AG04449 (cell line): ENCODE results near the gene ADAMTS17.

Experiments
- CTCF ChIA-PET: fragments of 350-600 bp; formaldehyde crosslinking; extraction: SDS; loops from one replicate; lab custom pipeline; 2021; ENCODE audit warnings: antibody characterized with exemption; lab: Yijun Ruan, JAX
- POLR2A ChIA-PET: fragments of 400-600, 350-600 bp; formaldehyde crosslinking; extraction: SDS; loops from one replicate; lab custom pipeline; 2020; ENCODE audit warnings: antibody characterized with exemption, inconsistent platforms; lab: Yijun Ruan, JAX
- DNase-seq: peaks from one replicate; pipeline ENCODE4 v3.0.0-alpha.2; 2010; ENCODE audit warnings: low read depth, low spot score
- H3K4me3 ChIP-seq: 2 replicates; pipeline ENCODE4 v1.5.1; 2011; ENCODE audit warnings: low read depth, mild to moderate bottlenecking, control low read depth, low read length
- CTCF ChIP-seq: IDR thresholded peaks from one replicate; pipeline ENCODE4 v1.5.1; 2011; ENCODE audit warnings: mild to moderate bottlenecking, moderate library complexity, low read length, control low read depth, inconsistent platforms; ENCODE audit not compliant: insufficient read depth; ENCODE audit errors: missing control alignments

ADAMTS17 gene

GRCh38 chr15:100349696-100350433 lies 8.1 kb upstream of the ADAMTS17 start:
- ChIA-PET CTCF (interaction anchor here (1.5 to 2.3 kb wide), 2 partner anchors 10 to 223 kb away, joined by 6 to 9 read pairs; no protein-coding TSS in a partner anchor), POLR2A (no interaction called here)
- H3K4me3 ChIP-seq, result peak overlapping the region; percentile 56
- no peak for DNase-seq
- peak; percentile 75 for TF ChIP-seq CTCF

GRCh38 chr15:100349321-100349695 lies 7.5 kb upstream of the ADAMTS17 start:
- H3K4me3 ChIP-seq, result no peak overlapping the region
- no peak for TF ChIP-seq CTCF
- no peak for DNase-seq
- ChIA-PET POLR2A (no interaction called here), CTCF (interaction anchor here (2.1 to 2.3 kb wide), 2 partner anchors 10 to 223 kb away, joined by 9 to 11 read pairs; no protein-coding TSS in a partner anchor)

GRCh38 chr15:100348578-100348977 lies 6.8 kb upstream of the ADAMTS17 start:
- H3K4me3 ChIP-seq, result no peak overlapping the region
- ChIA-PET POLR2A (no interaction called here), CTCF (interaction anchor here (2.1 kb wide), 1 partner anchor 9 kb away, joined by 11 read pairs; no protein-coding TSS in a partner anchor)
- no peak for DNase-seq
- TF ChIP-seq CTCF, result no peak

GRCh38 chr15:100346866-100347512 lies 5.2 kb upstream of the ADAMTS17 start:
- no peak for TF ChIP-seq CTCF
- no peak overlapping the region for H3K4me3 ChIP-seq
- CTCF ChIA-PET, result no interaction called here
- POLR2A ChIA-PET, result no interaction called here
- no peak for DNase-seq

GRCh38 chr15:100345438-100345837 lies 3.7 kb upstream of the ADAMTS17 start:
- POLR2A ChIA-PET, result no interaction called here
- TF ChIP-seq CTCF, result no peak
- CTCF ChIA-PET, result no interaction called here
- H3K4me3 ChIP-seq, result no peak overlapping the region
- DNase-seq, result no peak

GRCh38 chr15:100343251-100343650 lies 1.5 kb upstream of the ADAMTS17 start:
- CTCF ChIA-PET, result no interaction called here
- TF ChIP-seq CTCF, result no peak

More at GRCh38 chr15:100343251-100343650, 1.5 kb upstream of the ADAMTS17 start:
- POLR2A ChIA-PET, result no interaction called here
- no peak overlapping the region for H3K4me3 ChIP-seq
- no peak for DNase-seq
